ENCODE data around the gene PLVAP.
A peak's percentile ranks its signal among the peaks of the same experiment; 100 is the strongest.
"Not testable (repeated sequence)": the region's sequence is repeated elsewhere in the genome, so short reads cannot be mapped to it uniquely, and the experiment has no call there.

PLVAP gene

GRCh38 chr19:17385878-17386611 is 8.9 kb upstream of the PLVAP start:
- Histone ChIP-seq H3K27ac (ENCODE audit: insufficient read depth, low read length, poor library complexity, severe bottlenecking) (no peak overlapping the region), H3K36me3 (ENCODE audit: control insufficient read depth, insufficient read depth, low read length) (no peaks in the 10 kb centered on the region), H3K27me3 (replicated peaks; ENCODE audit: control insufficient read depth, insufficient read depth, low read length, poor library complexity, severe bottlenecking) (no peaks in the 10 kb centered on the region), H3K4me1 (ENCODE audit: control insufficient read depth, insufficient read depth, low read length, poor library complexity, severe bottlenecking) (peaks cover 8% of the 10 kb centered on the region), H3K9me3 (ENCODE audit: control insufficient read depth, low read length) (no peaks in the 10 kb centered on the region), H3K4me3 (ENCODE audit: insufficient read depth, low read depth, low read length, poor library complexity, severe bottlenecking) (no peak overlapping the region)
- peak in 2 of 3 donors; percentile 28 to 40 for DNase-seq

GRCh38 chr19:17380426-17381138 is 3.4 kb upstream of the PLVAP start:
- no peak overlapping the region for H3K4me3 ChIP-seq (ENCODE audit: insufficient read depth, low read depth, low read length, poor library complexity, severe bottlenecking)
- no peak for DNase-seq
- no peaks in the 10 kb centered on the region for H3K4me1 ChIP-seq (ENCODE audit: control insufficient read depth, insufficient read depth, low read length, poor library complexity, severe bottlenecking)
- H3K27ac ChIP-seq (ENCODE audit: insufficient read depth, low read length, poor library complexity, severe bottlenecking) = no peak overlapping the region
- no peaks in the 10 kb centered on the region for H3K36me3 ChIP-seq (ENCODE audit: control insufficient read depth, insufficient read depth, low read length)
- H3K9me3 ChIP-seq (ENCODE audit: control insufficient read depth, low read length) = no peaks in the 10 kb centered on the region
- H3K27me3 ChIP-seq (replicated peaks; ENCODE audit: control insufficient read depth, insufficient read depth, low read length, poor library complexity, severe bottlenecking) = no peaks in the 10 kb centered on the region

DNA sequence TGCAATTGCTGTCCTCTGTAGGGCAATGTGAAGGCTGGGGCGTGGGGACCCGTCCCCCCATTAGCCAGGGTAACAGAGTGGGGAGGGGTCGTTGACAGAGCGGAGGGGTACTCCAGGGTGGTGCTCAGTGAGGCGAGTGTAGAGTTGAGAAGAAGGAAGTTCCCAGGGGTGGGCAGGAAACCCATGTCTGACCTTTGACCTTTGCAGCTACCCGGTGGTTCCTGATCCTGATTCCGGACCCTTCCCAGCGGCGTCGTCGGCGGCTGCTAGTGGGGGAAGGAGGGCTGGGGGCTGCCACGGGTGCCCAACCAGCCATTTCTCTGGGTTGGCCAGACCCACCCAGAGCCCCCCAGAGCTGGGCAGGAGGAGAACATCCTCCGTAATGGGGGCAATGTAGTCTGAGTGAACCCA is 2.1 kb upstream of the PLVAP start:
- H3K9me3 ChIP-seq (ENCODE audit: control insufficient read depth, low read length) = no peaks in the 10 kb centered on the region
- no peak overlapping the region for H3K4me3 ChIP-seq (ENCODE audit: insufficient read depth, low read depth, low read length, poor library complexity, severe bottlenecking)
- H3K27me3 ChIP-seq (replicated peaks; ENCODE audit: control insufficient read depth, insufficient read depth, low read length, poor library complexity, severe bottlenecking) = no peaks in the 10 kb centered on the region
- DNase-seq = no peak
- H3K27ac ChIP-seq (ENCODE audit: insufficient read depth, low read length, poor library complexity, severe bottlenecking) = no peak overlapping the region
- no peaks in the 10 kb centered on the region for H3K36me3 ChIP-seq (ENCODE audit: control insufficient read depth, insufficient read depth, low read length)
- no peaks in the 10 kb centered on the region for H3K4me1 ChIP-seq (ENCODE audit: control insufficient read depth, insufficient read depth, low read length, poor library complexity, severe bottlenecking)

- no peaks in the 10 kb centered on the region for H3K27me3 ChIP-seq (replicated peaks; ENCODE audit: control insufficient read depth, insufficient read depth, low read length, poor library complexity, severe bottlenecking)
- no peak for DNase-seq
- no peak overlapping the region for H3K27ac ChIP-seq (ENCODE audit: insufficient read depth, low read length, poor library complexity, severe bottlenecking)
These were observed 1.1 kb upstream of the PLVAP start for GRCh38 chr19:17378271-17378670.

GRCh38 chr19:17370026-17370587 is 7.0 kb downstream of the PLVAP start:
- DNase-seq = no peak
- Histone ChIP-seq H3K27me3 (replicated peaks; ENCODE audit: control insufficient read depth, insufficient read depth, low read length, poor library complexity, severe bottlenecking) (no peaks in the 10 kb centered on the region), H3K4me1 (ENCODE audit: control insufficient read depth, insufficient read depth, low read length, poor library complexity, severe bottlenecking) (no peaks in the 10 kb centered on the region), H3K36me3 (ENCODE audit: control insufficient read depth, insufficient read depth, low read length) (no peaks in the 10 kb centered on the region), H3K27ac (ENCODE audit: insufficient read depth, low read length, poor library complexity, severe bottlenecking) (no peak overlapping the region), H3K4me3 (ENCODE audit: insufficient read depth, low read depth, low read length, poor library complexity, severe bottlenecking) (no peak overlapping the region), H3K9me3 (ENCODE audit: control insufficient read depth, low read length) (no peaks in the 10 kb centered on the region)

More at GRCh38 chr19:17378271-17378670, 1.1 kb upstream of the PLVAP start:
- Histone ChIP-seq H3K9me3 (ENCODE audit: control insufficient read depth, low read length) (no peaks in the 10 kb centered on the region), H3K4me1 (ENCODE audit: control insufficient read depth, insufficient read depth, low read length, poor library complexity, severe bottlenecking) (no peaks in the 10 kb centered on the region), H3K4me3 (ENCODE audit: insufficient read depth, low read depth, low read length, poor library complexity, severe bottlenecking) (no peak overlapping the region), H3K36me3 (ENCODE audit: control insufficient read depth, insufficient read depth, low read length) (no peaks in the 10 kb centered on the region)

GRCh38 chr19:17365361-17365760 is 11.8 kb downstream of the PLVAP start:
- Histone ChIP-seq H3K4me3 (ENCODE audit: insufficient read depth, low read depth, low read length, poor library complexity, severe bottlenecking) (no peak overlapping the region), H3K27me3 (replicated peaks; ENCODE audit: control insufficient read depth, insufficient read depth, low read length, poor library complexity, severe bottlenecking) (no peaks in the 10 kb centered on the region), H3K4me1 (ENCODE audit: control insufficient read depth, insufficient read depth, low read length, poor library complexity, severe bottlenecking) (no peaks in the 10 kb centered on the region), H3K9me3 (ENCODE audit: control insufficient read depth, low read length) (no peaks in the 10 kb centered on the region), H3K36me3 (ENCODE audit: control insufficient read depth, insufficient read depth, low read length) (no peaks in the 10 kb centered on the region), H3K27ac (ENCODE audit: insufficient read depth, low read length, poor library complexity, severe bottlenecking) (no peak overlapping the region)
- DNase-seq = no peak

DNA sequence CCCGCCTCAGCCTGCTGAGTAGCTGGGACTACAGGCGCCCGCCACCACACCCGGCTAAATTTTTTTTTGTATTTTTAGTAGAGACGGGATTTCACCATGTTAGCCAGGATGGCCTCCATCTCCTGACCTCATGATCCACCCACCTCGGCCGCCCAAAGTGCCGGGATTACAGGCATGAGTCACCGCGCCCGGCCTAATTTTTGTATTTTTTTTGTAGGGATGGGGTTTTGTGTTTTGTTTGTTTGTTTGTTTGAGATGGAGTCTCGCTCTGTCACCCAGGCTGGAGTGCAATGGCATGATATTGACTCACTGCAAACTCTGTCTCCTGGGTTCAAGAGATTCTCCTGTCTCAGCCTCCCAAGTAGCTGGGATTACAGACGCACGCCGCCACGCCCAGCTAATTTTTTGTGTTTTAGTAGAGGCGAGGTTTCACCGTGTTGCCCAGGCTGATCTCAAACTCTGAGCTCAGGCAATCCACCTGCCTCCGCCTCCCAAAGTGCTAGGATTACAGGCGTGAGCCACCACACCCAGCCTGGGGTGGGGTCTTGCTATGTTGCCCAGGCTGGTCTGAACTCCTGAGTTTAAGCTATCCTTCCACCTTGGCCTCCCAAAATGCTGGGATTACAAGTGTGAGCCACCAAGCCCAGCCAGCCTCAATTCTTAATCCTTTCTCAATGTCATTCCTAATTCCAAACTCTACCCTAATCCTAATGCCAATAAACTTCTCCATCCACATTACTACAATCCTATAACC is 13.1 kb downstream of the PLVAP start:
- H3K9me3 ChIP-seq (ENCODE audit: control insufficient read depth, low read length); H3K4me3 ChIP-seq (ENCODE audit: insufficient read depth, low read depth, low read length, poor library complexity, severe bottlenecking); H3K36me3 ChIP-seq (ENCODE audit: control insufficient read depth, insufficient read depth, low read length); H3K27me3 ChIP-seq (replicated peaks; ENCODE audit: control insufficient read depth, insufficient read depth, low read length, poor library complexity, severe bottlenecking); DNase-seq; H3K4me1 ChIP-seq (ENCODE audit: control insufficient read depth, insufficient read depth, low read length, poor library complexity, severe bottlenecking); H3K27ac ChIP-seq (ENCODE audit: insufficient read depth, low read length, poor library complexity, severe bottlenecking): not testable (repeated sequence)

- H3K4me1 ChIP-seq (ENCODE audit: control insufficient read depth, insufficient read depth, low read length, poor library complexity, severe bottlenecking) = no peaks in the 10 kb centered on the region
- H3K27ac ChIP-seq (ENCODE audit: insufficient read depth, low read length, poor library complexity, severe bottlenecking) = no peak overlapping the region
These were observed 17.0 kb downstream of the PLVAP start for GRCh38 chr19:17359905-17360800.

GRCh38 chr19:17358395-17358794 is 18.7 kb downstream of the PLVAP start:
- Histone ChIP-seq H3K4me1 (ENCODE audit: control insufficient read depth, insufficient read depth, low read length, poor library complexity, severe bottlenecking) (no peaks in the 10 kb centered on the region), H3K36me3 (ENCODE audit: control insufficient read depth, insufficient read depth, low read length) (no peaks in the 10 kb centered on the region)
- DNase-seq = no peak

More at GRCh38 chr19:17359905-17360800, 17.0 kb downstream of the PLVAP start:
- Histone ChIP-seq H3K4me3 (ENCODE audit: insufficient read depth, low read depth, low read length, poor library complexity, severe bottlenecking) (no peak overlapping the region), H3K9me3 (ENCODE audit: control insufficient read depth, low read length) (no peaks in the 10 kb centered on the region), H3K27me3 (replicated peaks; ENCODE audit: control insufficient read depth, insufficient read depth, low read length, poor library complexity, severe bottlenecking) (no peaks in the 10 kb centered on the region), H3K36me3 (ENCODE audit: control insufficient read depth, insufficient read depth, low read length) (no peaks in the 10 kb centered on the region)
- no peak for DNase-seq

More at GRCh38 chr19:17358395-17358794, 18.7 kb downstream of the PLVAP start:
- no peak overlapping the region for H3K4me3 ChIP-seq (ENCODE audit: insufficient read depth, low read depth, low read length, poor library complexity, severe bottlenecking)
- H3K9me3 ChIP-seq (ENCODE audit: control insufficient read depth, low read length) = no peaks in the 10 kb centered on the region
- no peaks in the 10 kb centered on the region for H3K27me3 ChIP-seq (replicated peaks; ENCODE audit: control insufficient read depth, insufficient read depth, low read length, poor library complexity, severe bottlenecking)
- H3K27ac ChIP-seq (ENCODE audit: insufficient read depth, low read length, poor library complexity, severe bottlenecking) = no peak overlapping the region
